Activated T-cell treated with anti-CD3 and anti-CD28 coated beads for 48 hours (primary cell): ENCODE data around the gene GRAMD4.
"Not testable (repeated sequence)": the region's sequence is repeated elsewhere in the genome, so short reads cannot be mapped to it uniquely, and the experiment has no call there.

Experiments used
- DNase-seq: peaks from one replicate; pipeline ENCODE4 v3.0.0-alpha.2; 2020; ENCODE audit warnings: low read depth

Gene GRAMD4

GRCh38 chr22:46619240-46619829 lies 851 bp upstream of the GRAMD4 start:
- no peak for DNase-seq

GRCh38 chr22:46620588-46621242 lies 529 bp downstream of the GRAMD4 start:
- no peak for DNase-seq

GRCh38 chr22:46621243-46621930 lies 1.2 kb downstream of the GRAMD4 start:
- not testable (repeated sequence) for DNase-seq

GRCh38 chr22:46622081-46622521 lies 1.9 kb downstream of the GRAMD4 start:
- no peak for DNase-seq

- DNase-seq: no peak
These were observed 5.1 kb downstream of the GRAMD4 start for GRCh38 chr22:46625113-46625842.

GRCh38 chr22:46625843-46626349 lies 5.7 kb downstream of the GRAMD4 start:
- no peak for DNase-seq

- no peak for DNase-seq
These were observed 6.2 kb downstream of the GRAMD4 start for GRCh38 chr22:46626356-46626755.

GRCh38 chr22:46626911-46627805 lies 7.0 kb downstream of the GRAMD4 start:
- DNase-seq: no peak

- DNase-seq: no peak
These were observed 7.8 kb downstream of the GRAMD4 start for GRCh38 chr22:46627806-46628482.

GRCh38 chr22:46628756-46629155 lies 8.6 kb downstream of the GRAMD4 start:
- no peak for DNase-seq

- no peak for DNase-seq
These were observed 9.1 kb downstream of the GRAMD4 start for GRCh38 chr22:46629291-46629690.

- no peak for DNase-seq
These were observed 10.9 kb downstream of the GRAMD4 start for GRCh38 chr22:46631113-46631512.

GRCh38 chr22:46632646-46633249 lies 12.6 kb downstream of the GRAMD4 start:
- DNase-seq: no peak

GRCh38 chr22:46633334-46633890 lies 13.2 kb downstream of the GRAMD4 start:
- no peak for DNase-seq

GRCh38 chr22:46634011-46634699 lies 14.0 kb downstream of the GRAMD4 start:
- no peak for DNase-seq

GRCh38 chr22:46634973-46635685 lies 14.9 kb downstream of the GRAMD4 start:
- DNase-seq: not testable (repeated sequence)

GRCh38 chr22:46635756-46636155 lies 15.6 kb downstream of the GRAMD4 start:
- DNase-seq: no peak

GRCh38 chr22:46636221-46637002 lies 16.2 kb downstream of the GRAMD4 start:
- no peak for DNase-seq
